EH (cell line): ENCODE data around the gene PTCD2.
A peak's percentile ranks its signal among the peaks of the same experiment; 100 is the strongest.

Experiments used
- DNase-seq: peaks from one replicate; pipeline ENCODE4 v3.0.0-alpha.2; 2015; ENCODE audit warnings: low read depth

The PTCD2 gene, protein sequence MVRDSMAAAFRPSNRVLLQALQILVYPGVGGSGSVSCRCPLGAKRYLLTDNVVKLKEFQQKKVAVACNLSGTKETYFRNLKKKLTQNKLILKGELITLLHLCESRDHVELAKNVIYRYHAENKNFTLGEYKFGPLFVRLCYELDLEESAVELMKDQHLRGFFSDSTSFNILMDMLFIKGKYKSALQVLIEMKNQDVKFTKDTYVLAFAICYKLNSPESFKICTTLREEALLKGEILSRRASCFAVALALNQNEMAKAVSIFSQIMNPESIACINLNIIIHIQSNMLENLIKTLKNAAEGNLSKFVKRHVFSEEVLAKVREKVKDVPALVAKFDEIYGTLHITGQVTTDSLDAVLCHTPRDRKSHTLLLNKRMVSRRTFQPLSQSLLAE

DNA sequence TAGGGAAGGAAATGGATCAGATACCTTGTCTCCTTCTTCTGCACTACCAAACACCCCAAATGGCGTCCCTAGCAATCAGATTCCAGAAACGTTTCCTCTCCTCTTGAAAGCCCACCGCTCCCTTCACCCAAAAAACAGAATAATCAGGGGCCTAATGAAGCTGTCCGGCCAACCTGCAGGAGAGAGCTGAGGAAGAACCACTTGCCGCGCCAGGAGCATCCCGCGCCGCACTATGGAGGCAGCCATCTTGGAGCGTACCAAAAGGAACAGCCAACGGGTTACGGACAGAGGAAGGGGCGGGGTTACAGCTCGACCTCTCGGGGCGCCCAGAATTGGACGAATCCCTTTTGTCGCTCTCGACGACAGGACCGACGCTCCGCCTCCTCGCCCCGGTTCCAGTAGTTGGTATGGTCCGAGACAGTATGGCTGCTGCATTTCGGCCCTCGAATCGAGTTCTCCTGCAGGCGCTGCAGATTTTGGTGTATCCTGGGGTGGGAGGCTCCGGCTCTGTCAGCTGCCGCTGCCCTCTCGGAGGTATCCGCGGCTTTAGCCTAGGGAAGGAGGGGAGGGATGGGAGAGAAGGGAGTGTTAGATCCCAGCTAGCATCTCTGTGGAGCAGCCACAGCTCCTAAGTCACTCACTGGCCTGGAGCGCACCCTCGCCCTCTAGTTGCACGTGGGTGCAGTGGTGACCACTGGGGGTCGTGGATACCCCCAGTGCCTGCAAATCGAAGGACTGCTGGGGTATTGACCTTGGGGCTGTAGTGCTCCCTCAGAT lies at the start of gene PTCD2, which contains the start of gene MRPS27:
TSS of gene PTCD2 (plus strand) at position 398 of the 777 bp plus-strand sequence. CDS start at position 408, 10 bp downstream.
TSS of gene MRPS27 (minus strand) at position 265 of the 777 bp plus-strand sequence. CDS start at position 246, 19 bp downstream.
- peak; percentile 98 for DNase-seq

DNA sequence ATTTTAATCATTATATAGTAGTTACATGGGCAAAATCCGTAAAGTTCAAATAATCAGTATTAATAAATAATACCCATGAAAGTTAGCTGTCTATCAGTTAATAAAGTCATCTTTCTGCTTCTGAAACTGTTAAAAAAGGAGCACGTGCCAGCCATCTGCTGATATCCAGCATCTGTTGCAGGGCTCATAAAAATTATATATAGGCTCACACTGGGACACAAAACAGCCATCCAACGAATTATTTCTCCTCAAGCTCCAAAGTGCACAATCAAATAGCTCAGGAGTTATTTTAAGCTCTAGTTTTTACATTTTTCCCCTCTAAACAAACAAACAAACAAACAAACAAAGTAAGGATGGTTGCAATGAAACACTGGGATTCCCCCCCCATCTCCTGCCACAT lies 48.5 kb upstream of the PTCD2 start:
- no peak for DNase-seq

DNA sequence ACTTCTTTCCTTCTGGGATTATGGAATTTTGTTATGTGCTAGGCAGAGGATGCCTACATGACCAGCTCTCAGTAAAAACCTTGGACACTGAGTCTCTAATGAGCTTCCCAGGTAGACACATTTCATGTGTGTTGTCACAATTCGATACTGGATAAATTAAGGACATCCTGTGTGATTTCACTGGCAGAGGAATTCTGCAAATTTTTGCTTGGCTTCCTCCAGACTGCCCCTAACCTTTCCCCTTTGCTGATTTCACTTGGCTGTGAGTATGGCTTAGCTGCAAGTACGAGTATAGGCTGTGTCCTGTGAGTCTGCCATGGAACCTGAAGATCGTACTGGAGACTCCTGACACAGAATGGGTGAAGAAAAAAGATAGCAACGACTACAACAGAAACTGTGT lies 47.8 kb upstream of the PTCD2 start:
- no peak for DNase-seq

DNA sequence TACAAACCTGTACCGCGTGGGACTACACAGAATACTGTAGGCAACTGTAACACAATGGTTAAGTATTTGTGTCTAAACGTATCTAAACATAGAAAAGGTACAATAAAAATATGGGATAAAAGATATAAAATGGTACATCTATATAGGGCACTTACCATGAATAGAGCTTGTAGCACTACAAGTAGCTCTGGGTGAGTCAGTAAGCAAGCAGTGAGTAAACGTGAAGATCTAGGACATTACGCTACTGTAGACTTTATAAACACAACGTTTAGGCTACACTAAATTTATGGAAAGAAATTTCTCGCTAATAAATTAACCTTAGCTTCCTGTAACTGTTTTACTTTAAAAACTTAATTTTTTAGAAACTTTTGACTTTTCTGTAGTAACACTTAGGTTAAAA lies 46.6 kb upstream of the PTCD2 start:
- no peak for DNase-seq

DNA sequence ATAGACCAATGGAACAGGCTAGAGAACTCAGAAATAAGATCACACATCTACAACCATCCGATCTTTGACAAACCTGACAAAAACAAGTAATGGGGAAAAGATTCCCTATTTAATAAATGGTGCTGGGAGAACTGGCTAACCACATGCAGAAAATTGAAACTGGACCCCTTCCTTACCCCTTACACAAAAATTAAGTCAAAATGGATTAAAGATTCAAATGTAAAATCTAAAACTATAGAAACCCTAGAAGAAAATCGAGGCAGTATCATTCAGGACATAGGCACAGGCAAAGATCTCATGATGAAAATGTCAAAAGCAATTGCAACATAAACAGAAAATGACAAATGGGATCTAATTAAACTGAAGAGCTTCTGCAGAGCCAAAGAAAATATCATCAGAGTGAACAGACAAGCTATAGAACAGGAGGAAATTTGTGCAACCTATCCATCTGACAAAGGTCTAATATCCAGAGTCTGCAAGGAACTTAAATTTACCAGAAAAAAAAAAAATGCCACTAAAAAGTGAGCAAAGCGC lies 43.9 kb upstream of the PTCD2 start:
- no peak for DNase-seq

DNA sequence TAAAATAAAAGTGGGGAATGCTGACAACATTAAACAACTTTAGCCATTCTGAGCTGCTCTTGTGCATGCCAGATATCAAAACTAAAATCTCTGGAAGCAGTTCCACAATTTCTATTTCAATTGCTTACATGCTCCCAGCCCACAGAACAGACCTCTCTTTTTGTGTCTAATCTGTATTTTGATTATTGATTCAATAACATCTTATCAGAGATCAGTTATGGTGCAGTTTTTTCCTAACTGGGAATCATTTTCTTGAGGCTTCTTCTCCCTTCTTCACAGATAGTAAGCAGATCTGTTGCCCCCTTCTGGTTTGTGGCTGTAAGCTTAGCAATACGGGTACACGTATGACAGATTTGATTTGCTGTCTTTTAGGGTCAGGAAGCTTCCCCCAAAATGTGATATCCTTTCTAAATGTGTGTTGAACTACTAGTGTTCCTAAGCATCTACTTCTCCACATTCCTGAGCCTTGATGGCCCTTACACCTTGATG lies 39.5 kb upstream of the PTCD2 start:
- peak; percentile 63 for DNase-seq

DNA sequence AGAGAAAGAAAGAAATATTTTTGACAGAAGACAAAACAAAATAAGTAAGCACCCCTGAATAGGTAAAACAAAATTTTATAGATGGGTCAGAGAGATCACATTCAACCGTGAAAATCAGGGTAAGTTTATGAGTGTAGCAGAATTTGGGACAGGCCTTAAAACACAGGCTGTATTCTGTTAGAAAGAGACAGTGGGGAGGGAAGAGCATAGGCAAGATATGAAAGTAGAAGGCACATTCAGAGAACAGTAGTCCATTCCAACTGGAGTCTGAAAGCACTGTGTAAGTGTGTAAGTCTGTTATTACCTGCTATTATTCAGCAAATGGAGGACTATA lies 38.8 kb upstream of the PTCD2 start:
- no peak for DNase-seq

DNA sequence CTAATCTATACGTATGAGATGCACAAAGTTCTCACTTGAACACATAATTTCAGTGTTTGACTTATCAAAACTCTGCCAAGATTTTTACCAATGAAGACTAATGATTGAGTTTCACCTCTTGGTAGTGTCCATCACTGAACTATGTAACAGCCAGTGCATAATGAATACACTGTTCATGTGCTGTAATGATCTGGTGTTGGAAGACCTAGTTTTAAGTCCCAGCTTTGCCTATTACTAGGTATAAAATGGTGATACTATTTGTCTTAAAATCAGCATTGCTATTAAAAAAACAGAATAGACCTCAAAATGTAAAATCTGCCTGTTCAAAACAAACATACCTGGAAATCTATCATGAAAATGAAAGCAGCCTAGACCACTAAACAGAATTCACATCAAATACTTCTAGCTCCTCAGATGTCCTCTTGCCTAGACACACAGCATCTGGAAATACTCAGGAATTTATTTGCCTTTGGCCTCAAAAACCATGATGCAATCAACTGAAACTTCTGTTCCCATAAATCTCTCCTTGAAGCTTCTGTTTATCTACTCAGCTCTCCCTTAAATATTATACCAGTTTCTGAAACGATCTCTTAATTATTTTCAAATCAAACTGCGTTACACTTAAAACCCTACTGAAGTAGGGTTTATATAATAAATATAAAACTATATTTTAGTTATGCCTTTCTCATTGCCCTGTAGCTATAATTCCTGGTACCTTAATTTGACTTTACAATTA lies 38.2 kb upstream of the PTCD2 start:
- peak; percentile 92 for DNase-seq

DNA sequence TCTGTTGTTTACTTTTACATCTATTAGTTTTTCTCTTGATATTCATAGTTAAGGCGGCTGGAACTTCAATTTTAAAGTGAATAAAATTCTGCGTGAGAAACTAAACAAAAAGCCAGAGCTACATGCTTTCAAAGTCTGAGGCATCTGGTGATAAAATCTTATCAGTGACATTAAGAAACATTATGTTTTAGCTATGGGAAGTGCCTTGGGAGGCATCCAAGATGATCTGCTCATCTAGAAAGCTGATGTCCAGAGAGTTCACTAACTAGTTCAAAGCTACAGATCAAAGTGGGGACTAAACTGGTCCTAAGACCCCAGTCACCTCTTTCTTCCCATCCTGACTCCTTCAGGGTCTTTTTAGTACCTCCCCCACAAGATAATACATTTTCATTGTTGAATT lies 37.3 kb upstream of the PTCD2 start:
- peak; percentile 77 for DNase-seq

DNA sequence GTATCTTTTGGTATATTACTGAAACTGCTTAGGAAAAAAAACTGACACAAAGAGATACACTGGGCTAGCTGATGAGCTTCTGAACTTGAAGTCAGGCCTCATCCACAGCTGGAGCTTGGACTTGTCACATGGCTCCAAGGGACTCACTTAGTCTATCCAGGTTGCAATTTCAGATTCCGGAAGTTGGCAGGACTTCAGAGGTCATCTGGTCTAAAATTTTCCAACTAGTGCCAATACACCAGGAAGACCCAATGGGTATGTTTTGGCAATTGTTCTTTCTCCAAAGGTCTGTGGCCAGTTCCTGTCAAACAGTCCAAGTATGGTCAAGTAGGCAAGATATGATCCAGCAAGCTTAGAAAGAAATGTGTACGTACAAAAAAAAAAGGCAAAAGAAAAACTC lies 36.8 kb upstream of the PTCD2 start:
- no peak for DNase-seq

DNA sequence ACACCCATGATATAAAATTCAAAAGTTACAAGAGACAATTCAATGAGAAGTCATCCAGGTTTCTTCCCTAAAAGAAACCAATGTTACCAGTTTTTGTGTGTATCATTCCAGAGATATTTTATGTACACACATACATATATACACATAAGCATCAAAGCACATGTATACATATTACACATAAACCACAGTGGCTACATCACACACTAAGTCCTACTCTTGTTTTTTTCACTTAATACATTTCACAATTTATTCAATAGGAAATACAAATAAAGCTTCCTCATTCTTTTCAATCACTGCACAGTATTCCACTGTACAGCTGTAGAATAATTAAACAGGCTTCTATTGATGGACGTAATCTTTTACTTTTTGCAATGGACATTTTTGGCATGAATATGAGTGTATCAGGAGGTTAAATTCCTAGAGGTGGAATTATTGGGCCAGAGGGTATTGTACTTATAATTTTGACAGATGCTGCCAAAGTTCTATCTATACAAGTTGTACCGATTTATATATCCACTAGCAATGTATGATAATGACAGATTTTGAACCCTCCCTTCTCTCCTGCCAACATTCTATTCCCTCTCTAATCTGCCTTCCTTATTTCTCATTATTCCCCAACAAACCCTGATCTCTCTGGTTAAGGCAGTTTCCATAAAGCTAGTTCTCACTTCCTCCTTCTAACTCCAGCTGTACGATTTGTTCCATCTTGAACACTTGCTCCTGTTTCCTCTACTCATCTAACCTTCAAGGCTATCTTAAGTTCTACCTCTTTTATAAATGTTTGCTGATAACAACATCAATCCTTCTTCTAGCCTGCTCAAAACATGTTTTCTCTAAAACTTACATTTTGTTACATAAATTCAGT lies 35.4 kb upstream of the PTCD2 start:
- DNase-seq = no peak

DNA sequence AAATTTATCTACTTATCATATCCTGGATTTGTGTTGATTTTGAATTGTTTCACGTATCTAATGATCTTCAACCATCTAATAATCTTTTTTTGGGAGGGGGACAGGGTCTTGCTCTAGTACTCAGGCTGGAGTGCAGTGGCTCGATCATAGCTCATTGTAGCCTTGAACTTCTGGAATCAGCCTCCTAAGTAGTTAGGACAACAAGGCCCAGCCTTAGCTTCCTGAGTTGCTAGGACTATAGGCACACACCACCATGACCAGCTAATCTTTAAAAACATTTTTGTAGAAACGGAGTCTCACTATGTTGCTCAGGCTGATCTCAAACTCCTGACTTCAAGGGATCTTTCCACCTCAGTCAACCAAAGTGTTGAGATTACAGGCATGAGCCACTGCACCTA lies 34.8 kb upstream of the PTCD2 start:
- DNase-seq = no peak

DNA sequence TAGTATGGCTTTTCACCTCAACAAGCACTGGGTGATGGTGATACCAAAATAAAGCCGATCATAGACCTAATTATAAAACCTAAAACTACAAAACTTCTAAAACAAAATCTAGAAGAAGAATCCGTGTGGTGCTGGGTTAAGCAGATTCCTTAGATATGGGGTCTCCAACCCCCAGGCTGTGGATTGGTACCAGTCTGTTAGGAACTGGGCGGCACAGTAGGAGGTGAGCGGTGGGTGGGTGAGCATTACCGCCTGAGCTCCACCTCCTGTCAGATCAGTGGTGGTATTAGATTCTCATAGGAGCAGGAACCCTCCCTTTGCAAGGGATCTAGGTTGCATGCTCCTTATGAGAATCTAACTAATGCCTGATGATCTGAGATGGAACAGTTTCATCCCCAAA lies 33.4 kb upstream of the PTCD2 start:
- DNase-seq = no peak

DNA sequence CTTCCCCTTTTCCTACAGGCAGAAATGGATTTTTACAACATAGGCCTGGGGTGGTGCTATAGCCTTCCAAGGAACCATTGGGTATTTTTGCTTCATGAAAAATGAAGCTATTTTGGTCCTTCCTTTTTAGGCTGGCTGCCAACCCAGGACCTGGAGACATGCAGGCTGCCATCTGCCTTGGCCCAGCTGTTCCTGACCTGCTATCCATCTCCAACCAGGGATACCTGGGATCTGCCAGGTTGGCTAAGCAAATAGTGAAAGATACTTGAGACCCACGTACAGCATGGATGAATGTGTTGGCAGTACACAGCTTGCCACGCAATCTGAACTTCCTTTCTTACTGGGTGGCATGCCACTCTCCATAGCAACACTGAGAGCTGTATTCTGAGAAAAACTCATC lies 31.2 kb upstream of the PTCD2 start:
- DNase-seq = no peak

DNA sequence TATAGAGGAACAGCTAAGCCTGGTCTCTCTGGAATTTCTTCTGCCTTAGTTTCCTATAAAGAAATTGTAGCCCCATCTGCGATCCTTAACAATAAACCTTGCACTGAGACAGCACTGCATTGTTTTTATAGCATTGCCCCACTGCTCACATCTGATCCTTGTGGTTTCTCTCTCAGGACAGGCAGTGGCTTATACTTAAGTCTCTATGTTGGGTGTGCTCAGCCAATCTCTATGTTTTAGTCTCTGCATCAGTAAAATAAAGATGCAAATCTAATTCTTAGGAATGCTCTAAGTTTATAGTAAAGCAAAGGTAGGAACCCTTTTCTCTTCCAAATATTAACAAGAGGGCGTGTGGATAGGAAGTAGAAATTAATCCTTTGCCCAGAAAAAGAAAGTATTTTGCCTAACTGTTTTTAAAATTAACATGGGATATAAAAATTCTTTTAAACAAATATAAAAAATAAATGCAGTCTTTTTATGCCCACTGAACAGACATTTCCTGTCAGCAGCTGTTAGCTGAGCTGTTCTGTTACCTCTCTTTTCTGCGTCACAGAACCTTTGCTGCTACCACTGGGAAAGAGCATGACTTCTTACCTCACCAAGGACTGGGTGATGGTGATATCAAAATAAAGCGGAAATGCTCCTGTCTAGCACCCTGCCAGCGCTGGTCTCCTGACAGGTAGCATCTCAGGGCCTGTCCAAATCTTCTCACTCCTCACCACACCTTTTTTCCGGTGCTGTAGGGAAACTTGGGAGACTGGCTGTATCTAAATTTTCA lies 29.6 kb upstream of the PTCD2 start:
- no peak for DNase-seq

DNA sequence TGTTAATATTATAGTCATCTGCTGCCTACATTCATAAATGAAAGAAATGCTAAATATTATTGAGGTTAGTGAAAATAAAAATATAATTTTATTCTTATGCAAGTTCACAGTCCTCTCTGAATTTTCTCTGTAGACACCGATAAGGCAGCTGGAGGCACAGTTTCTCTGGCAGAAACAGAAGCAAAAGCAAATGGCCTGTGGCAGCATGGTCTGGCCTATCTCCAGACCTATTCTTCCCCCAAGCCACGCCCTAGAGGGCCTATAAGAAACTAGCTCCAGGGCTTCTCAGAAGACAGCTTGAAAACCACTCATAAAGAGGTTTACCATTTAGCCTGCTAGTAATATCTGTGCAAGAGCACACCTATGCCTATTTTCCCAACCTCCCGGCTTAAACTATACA lies 28.6 kb upstream of the PTCD2 start:
- DNase-seq = no peak

DNA sequence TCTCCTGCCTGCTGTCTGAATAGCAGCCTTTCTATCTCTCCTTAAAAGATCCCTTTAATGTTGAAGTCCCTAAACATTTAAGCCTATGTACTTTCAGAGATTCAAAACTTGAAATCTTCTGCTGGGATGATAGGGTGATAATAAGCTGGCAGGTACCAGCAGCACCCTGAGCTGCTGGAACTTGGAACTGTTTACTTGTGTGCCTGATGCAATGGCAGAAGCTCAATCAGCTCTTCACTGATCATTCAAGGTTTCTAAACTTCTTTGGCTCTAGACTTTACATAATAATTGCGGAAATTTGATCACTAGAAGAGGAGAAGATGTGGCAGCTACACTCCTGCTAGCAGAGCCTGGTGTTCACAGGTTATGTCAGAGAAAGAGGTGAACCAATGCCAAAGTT lies 27.8 kb upstream of the PTCD2 start:
- no peak for DNase-seq

DNA sequence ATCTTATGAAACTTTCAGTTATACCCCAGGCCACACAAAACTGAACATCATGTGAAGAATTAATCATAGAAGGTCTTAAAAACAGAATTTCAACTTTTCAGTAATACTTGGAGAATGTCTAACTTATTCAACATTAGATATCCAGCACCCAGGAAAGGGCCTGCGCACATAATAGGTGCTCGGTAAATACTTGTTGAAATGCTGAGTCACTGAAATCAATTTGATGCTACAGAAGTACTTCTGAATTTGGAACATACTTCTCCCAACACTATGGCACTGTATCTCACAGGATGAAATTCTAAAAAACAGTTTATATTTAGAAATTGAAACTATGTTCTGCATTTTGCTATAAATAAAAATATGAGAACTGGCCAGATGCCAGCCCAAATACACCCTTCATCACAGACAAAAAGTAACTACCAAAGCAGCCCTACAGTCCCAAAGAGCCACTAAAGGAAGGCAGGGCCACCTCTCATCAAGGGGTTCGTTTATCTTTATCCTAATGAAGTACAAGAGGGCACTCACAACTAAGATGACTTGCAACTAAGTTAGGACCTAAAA lies 26.6 kb upstream of the PTCD2 start:
- no peak for DNase-seq

DNA sequence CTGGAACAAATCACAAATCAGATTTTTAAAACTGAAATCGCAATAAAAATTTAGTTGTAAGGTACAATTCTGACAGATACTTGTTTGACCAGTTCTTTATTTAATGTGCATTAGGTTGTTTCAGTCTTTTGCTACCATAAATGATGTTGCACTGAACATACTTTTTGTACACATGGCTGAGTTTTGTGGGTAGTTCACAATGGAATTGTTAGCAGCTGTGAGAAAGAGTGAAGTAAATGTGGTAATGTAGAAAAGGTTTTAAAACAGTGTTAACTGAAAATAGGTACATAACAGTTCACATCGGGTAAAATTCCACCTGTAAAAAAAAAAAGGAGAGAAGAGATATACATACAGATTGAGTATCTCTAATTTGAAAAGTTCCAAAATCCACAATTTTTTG lies 25.7 kb upstream of the PTCD2 start:
- DNase-seq = no peak

DNA sequence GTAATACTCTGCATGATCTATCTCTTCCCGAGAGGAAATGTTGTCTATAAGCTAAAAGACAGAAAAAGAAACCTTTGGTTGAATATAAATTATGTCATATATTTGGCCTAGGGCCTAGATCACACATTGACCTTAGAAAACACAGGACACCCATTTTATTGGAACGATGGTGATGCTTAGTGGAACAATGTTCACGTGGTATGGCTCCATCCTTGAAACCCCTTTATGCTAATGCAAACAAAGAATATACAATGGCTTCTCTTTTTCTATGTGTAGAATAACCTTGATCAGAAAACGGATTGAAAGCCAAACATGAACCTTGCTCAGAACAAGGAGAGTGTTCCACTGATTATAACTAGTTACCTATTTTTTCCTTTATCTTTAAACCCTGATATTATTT lies 24.6 kb upstream of the PTCD2 start:
- DNase-seq = no peak
